Stimulated activated CD4-positive, alpha-beta T cell treated with anti-CD3 and anti-CD28 coated beads, Interleukin-12 subunit alpha, Interleukin-12 subunit beta, amount 100 ng/mL, for 24 hours (primary cell): Measurements from ENCODE around the gene NVL.

Source experiments
- DNase-seq, 2 experiments: peaks; one replicate each; pipeline ENCODE4 v3.0.0-alpha.2; 2020; ENCODE audit warnings: low read depth in 2 of 2

The NVL gene

DNA sequence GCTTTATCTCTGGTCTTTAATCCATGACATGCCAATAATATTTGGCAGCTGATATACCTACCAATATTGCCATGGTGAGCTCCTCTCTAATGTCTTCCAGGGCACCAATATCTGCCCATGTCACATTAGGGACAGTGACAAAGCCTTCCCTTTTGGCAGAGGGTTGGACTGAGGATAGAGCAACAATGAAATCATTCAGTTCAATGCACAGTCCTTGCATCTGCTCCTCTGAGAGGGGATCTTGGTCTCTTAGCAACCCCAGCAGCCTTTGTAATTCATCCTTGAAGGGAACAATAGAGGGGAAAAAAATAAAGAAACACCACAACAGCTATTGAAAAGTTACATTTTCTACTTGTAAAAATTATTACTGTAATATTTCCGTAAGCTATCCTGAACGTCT, 42.3 kb downstream of the NVL start:
- no peak for DNase-seq

DNA sequence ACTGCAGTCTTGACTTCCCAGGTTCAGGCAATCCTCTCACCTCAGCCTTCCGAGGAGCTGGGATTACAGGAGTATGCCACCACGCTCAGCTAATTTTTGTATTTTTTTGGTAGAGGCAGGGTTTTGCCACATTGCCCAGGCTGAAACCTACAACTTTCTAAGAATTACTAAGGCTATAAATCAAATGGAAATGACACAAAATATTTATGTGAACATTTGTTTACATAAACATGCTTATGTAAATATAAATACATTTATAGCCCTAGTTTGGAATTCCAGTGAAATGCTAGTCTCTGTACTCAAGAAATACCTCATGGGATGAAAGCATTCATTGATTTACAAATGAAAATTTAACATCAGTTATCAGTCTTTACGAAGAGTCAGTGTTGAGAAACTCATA, 47.8 kb downstream of the NVL start:
- DNase-seq = no peak

DNA sequence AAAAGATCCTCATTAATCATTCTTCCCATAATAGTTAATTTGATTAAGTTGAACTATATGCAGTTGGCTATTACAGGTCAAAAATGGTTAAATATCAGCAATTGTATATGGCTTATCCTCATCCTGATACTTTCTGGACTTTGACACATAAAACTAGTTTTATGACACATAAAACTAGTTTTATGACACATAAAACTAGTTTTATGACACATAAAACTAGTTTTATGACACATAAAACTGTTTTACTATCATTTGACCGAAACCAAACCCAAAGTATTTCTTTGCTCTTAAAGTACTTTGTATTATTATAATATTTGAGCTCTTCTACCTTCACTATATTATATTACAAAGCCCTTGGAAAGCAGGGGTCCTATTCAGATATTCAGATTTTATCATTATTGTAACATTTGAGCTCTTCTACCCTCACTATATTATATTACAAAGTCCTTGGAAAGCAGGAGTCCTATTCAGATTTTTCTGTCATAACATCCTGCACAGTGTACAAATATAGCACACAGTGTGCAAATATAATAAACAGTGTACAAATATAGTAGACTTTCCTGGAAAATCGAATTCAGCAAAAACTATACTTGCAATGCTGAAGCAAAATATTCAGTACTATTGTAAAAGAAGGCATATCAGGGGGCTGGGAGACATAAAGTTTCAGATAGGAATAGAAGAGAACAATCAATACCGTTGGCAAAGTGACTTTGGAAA, 53.0 kb downstream of the NVL start:
- no peak for DNase-seq

DNA sequence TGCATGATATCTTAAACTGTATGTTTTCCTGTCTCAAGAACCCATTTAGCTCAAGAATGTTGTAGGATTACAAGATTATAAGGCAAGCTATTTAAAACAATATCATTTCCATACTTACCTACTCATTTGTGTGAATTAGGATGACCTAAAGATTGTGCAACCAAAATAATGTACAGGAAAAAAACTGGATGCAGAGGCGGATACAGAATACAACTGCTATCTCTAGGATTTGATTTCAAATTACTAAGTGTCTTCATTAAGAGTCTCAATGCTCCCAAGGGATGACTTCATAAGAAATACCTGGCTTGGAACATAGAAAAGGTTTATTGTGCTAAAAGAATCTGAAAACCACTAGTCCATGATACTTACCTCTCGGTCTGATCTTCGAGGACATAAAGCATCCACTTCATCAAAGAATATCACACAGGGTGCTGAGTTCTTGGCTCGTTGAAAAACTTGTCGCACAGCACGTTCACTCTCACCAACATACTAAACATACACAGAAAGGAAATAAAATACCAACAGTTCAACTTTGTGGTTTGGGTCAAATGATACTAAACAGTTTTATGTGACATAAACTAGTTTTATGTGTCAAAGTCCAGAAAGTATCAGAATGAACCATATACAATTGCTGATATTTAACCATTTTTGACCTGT, 54.9 kb downstream of the NVL start:
- no peak for DNase-seq

DNA sequence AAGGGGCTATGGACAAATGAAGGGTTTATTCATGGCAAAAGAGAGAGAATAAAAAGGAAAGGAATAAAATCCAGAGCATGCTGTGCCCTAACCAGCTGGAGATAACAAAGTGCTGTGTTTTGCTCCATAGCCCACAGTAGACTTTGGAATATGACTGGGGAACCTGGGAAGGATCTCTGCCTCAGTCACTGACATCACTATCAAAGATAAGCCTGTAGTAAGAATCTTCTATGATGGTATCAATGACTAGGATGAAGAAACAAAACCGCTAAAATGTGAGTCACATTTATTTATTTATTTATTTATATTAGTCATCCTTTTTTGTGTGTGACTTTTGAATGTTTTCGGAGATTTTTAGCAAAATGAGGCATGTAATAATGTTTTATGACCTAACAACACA, 56.3 kb downstream of the NVL start:
- DNase-seq = no peak

DNA sequence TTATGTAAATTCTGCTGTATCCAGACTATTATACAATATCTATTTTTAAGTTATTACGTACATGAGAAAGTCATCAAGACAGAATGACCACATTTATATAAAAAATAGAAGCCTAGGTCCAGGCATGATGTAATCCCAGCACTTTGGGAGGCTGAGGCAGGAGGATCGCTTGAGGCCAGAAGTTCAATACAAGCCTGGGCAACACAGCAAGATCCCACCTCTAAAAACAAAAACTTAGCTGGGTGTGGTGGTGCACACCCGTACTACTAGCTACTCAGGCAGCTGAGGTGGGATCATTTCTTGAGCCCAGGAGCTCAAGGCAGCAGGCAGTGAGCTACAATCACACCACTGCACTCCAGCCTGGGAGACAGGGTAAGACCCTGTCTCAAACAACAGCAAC, 58.9 kb downstream of the NVL start:
- DNase-seq = no peak

DNA sequence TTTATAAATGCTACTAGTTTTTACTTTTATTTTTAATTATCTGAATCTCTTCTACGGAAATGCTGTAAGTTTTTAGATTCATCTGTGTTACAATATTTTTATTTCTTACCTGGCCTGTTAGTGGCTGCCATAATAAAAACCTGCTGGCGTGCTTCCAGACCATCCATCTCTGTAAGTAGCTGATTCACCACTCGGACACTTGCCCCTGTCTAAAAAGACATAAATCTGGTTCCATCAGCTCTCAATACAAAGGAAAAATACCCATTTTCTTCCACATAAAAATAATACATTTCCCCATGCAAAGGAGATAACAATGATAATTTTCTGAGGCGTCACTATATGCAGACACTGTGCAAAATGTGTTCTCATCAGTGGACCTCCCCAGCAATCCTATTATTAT, 62.0 kb downstream of the NVL start:
- DNase-seq = no peak

DNA sequence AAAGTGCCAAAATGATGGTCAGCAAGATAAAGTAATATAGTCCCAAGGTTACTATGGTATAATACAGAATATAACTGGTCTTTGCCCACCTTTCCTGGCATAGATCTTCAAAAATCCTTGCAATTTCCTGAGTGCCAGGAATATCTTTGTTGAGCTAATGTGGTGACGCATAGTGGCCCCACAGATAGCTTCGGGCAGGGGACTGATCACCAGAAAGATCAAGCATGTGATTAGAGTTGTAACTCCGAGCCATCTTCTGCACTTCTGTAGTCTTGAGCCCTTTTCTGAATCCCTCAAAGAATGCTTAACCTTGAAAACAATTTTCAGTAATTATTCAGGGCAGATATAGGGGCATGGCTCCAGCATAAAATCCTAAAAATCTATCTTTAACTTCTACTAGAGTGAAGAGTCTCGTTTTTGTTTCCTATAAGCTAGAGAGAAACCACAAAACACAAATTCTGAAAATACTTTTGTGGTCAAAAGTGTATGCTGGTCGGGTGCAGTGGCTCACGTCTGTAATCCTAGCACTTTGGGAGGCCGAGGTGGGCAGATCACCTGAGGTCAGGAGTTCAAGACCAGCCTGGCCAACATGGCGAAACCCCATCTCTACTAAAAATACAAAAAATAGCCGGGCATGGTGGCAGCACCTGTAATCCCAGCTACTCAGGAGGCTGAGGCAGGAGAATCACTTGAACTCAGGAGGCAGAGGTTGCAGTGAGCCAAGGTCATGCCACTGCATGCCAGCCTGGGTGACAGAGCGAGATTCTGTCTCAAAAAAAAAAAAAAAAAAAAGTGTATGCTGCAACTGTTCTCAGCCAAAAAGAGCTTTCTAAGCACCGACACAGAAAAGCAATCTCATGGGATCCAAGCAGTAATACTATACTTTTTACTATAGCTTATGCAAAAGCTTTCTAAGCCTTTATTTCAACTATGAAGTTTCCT, 62.8 kb downstream of the NVL start:
- DNase-seq = no peak

DNA sequence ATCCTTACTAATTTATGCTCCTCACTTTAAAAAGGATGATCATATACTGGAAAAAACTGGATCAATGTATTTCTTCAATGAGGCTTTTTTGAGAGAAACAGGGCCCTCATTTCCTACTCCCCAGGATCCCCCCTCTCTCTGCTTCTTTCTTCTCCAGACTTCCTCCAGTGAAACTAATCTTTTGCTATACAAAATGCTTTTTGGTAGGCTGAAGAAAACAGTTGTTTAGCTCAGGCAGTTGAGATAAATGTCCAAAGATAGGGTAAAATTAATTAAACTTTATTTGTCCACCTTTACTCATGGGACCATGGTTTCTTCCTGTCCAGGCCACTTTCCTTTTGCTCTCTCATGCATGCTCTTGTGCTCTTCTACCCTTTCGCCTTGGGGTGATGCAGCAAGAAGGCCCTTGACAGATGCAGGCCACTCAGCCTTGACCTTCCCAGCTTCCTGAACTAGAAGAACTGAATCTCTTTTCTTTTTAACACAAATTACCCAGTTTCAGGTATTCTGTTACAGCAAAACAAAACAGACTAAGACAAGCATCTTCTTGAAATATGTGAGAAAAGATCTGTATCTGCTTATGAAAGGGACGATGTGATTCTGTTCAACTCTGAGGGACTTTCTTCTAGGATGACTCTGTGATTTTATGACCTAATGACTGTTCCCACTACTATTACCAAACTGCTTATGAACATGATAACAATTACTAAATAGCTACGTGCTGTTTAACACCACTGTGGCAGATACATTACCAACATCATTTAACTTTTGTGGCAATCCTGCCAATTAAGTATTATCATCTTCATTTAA, 63.7 kb downstream of the NVL start:
- no peak for DNase-seq

DNA sequence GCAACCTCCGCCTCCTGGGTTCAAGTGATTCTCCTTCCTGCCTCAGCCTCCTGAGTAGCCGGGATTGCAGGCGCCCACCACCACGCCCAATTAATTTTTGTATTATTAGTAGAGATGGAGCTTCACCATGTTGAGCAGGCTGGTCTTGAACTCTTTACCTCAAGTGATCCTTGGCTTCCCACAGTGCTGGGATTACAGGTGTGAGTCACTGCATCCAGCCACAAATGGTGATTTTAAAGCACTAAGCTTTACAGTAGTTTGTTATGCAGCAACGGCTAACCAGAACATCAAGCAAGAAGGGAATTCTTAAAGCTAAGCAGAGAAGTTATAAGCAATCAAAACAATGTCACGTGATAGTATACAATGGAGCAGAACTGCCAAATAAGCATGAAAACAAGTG, 65.7 kb downstream of the NVL start:
- DNase-seq = no peak

DNA sequence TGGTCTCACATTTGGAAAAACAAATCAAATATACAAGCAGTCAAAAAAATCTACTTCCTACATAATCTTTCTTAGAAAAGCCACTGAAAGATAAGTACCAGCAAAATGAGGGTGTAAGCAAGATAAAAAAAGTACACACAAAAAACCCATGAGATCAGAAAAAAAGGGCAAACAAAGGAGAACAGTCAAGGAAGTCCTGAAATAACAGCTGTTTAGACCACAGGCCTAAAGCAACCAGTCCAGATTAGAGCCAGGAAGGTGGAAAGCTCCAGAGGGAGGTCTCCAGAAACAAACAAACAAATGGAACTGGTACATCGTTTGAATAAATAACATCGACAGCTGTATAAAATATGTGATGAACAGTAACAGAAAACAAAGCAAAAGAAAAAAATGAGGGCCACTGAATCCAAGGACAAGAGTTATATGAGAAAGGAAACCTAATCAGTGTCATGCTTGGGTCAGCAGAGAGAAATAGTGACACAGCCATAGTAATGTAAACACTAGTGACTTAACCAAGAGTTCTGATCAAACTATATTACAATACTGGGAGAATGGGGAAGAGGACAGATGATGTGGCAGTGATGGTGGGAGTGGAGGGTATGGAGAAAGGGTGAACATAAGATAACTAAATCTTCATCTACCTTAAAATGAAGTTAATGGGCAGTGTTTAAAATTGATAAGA, 67.5 kb downstream of the NVL start:
- DNase-seq = no peak

DNA sequence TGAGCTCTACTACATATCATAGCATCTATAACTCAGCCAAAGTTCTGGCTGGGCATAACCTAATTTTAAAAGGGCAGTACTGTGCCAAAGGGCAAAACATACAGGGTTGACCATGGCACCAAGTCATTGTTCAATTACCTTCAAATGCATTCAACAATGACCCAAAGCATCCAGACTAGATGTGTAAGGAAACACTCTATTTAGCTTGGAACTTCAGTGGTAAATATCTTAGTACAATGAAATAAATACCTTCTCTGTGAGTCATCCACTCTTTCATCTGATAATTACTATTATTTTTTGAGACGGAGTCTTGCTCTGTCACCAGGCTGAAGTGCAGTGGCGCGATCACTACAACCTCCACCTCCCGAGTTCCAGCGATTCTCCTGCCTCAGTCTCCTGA, 70.0 kb downstream of the NVL start:
- DNase-seq = no peak

DNA sequence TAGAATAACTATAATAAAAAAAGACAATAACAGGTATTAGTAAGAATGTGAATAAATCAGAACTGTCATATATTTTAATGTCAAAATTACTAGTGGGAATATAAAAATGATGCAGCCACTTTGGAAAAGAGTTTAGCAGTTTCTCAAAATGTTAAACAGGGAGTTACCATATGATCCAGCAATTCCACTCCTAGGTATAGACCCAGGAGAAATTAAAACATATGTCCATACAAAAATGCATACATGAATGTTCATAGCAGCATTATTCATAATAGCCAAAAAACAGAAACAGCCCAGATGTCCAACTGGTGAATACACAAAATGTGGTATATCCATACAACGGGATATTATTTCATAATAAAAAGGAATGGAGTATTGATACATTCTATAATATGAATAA, 71.6 kb downstream of the NVL start:
- no peak for DNase-seq

DNA sequence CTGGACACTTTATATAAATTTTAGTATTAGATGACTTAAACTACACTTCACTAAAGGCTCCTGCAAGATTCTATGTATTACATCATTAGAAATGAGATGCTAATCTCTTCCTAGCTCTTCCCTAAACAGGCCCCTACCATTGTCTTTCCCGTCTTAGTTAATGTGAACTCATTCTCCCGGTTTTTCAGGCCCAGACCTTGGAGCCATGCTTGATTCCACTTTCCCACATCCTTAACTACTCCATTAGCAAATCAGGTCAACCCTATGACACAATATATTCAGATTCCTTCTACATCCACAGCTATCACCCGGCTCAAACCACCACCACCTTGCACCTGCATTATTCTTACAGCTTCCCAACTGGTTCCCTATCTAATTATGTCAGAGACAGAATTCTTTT, 73.3 kb downstream of the NVL start:
- DNase-seq = no peak

DNA sequence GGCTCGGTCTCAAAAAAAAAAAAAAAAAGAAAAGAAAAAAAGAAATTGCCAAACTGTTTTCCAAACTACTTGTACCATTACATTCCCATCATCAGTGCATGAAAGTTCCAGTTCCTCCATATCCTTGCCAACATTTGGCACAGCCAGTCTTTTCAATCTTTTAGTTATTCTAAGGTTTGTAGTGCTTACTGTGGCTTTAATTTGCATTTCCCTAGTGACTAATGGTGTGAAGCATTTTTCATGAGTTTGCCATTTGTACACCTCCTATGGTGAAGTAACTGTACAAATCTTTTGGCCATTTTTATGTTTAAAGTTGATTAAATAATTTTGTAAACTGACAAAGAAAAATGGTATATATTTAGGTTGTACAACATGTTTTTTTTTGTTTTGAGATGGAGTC, 76.3 kb downstream of the NVL start:
- no peak for DNase-seq

DNA sequence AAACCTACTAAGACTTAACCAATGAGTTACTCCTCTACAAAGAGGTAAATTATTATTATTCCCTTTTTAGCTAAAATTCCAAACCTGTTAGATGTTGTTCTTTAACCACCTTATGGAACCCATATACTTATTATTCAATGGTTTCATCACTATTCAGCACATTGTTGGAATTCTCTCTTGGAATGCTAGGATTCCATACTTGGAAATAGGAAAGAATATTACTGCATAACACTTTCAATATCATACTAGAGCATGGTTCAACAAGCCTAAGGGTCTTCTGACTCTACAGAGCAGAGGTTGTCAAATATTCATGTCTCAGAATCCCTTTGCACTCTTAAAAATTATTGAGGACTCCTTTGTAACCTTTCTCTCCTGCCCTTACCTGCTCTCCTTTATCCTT, 77.5 kb downstream of the NVL start:
- no peak for DNase-seq

DNA sequence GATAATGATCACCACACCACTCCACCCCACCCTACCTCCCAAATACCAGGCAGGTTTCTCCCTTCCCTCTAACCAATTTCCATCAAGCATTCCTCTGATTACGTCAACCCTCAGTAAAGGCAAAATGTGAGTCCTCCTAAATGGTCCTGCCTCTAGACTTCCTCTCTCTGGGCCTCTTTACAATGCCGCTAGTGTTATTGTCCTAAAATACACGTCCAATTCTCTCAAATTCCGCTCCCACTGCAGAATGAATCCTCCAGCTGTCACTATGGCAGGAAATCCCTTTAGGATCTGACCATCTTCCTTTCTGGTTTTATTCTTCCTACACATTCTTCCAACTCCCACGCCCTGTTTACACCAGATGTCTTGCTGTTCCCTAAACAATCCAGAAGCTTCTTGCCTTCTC, 78.2 kb downstream of the NVL start:
- no peak for DNase-seq

DNA sequence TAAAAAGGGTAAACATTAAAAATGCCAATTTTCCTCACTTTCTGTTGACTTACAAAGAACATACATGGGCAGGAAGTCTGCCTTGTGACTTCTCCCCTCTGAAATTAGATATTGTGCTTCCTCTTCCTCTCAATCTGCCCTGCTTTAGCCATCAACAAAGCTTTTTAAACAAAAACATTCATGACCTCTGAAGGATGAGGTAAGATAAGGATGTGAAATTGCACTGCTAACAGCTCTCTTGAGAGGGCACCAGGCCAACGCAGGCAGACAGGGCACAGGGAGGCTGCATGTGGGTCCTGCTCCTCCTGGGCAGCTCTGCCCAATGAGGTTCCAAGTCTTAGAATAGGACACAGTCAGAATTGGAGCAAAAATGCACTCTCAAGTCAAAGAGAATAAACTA, 84.8 kb downstream of the NVL start:
- no peak for DNase-seq

DNA sequence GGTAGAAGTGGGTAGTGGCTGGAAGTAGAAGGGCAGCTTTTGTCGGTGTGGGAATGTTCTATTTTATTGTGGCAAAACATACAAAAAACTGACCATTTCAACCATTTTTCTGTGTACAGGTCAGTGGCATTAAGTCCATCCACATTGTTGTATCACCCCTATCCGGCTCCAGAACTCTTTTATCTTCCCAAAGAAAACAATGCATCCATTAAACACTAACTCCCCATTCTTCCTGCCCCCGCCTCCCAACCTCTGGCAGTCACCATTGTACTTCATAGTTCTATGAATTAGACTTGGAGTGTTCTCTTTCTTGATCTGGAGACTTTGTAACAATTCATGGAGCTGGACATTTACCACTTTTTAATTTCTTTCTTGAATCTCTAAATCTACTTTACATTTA, 91.2 kb downstream of the NVL start:
- no peak for DNase-seq

DNA sequence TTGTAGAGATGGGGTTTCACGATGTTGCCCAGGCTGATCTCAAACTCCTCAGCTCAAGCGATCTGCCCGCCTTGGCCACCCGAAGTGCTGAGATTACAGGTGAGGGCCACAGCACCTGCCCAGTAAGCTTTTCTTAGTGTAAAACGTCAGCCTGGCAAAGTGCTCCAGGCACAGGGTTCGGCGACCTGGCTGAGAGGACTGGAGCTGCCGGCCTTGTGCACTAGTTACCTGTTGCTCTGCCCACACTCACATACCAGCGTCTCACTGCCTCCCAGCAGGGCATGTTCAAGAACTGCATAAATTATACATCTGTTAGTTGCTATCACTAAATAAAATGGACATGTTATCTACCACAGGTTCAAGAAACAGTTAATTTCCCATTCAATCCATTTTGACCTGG, 91.8 kb downstream of the NVL start:
- DNase-seq = no peak

DNA sequence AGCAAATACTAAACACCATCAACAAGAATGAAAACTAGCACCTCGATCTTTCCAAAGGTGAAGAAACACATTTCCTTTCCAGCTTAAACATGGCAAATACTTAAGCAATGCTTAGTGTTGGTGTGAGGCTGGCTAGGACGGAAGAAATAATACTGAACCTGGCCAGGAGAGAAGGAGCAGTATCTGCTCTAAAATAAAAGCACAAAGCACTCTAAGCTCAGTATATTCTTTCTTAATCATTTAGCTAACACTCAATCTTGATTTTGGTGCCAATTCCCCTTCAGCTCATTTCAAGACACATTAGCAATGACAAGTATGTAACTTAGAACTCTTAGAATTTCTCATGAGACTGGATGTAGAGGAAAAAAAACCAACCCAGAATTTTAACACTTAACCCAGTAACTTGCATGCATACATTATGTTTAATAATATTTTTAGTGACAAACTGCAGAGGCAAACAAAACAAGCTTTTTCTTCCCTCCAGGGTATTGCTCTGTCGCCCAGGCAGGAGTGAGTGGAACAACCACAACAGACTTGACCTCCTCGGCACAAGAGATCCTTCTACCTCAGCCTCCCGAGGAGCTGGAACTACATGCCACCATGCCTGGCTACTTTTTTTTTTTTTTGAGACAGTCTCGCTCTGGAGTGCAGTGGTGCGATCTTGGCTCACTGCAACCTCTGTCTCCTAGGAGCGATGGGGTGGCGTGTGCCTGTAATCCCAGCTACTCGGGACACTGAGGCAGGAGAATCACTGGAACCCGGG, 92.7 kb downstream of the NVL start:
- DNase-seq = no peak
